ENCODE measurements around the gene SLC6A16. TPM values are rescaled to one million over a fixed set of nuclear protein-coding genes. Genes with fewer than 3 reads are reported as not detected.
A peak's percentile ranks its signal among the peaks of the same experiment; 100 is the strongest.
"Not testable (repeated sequence)": the region's sequence is repeated elsewhere in the genome, so short reads cannot be mapped to it uniquely, and the experiment has no call there.

The SLC6A16 gene
- total RNA-seq, 1 donor from 2014 or later = 19.3 TPM

DNA sequence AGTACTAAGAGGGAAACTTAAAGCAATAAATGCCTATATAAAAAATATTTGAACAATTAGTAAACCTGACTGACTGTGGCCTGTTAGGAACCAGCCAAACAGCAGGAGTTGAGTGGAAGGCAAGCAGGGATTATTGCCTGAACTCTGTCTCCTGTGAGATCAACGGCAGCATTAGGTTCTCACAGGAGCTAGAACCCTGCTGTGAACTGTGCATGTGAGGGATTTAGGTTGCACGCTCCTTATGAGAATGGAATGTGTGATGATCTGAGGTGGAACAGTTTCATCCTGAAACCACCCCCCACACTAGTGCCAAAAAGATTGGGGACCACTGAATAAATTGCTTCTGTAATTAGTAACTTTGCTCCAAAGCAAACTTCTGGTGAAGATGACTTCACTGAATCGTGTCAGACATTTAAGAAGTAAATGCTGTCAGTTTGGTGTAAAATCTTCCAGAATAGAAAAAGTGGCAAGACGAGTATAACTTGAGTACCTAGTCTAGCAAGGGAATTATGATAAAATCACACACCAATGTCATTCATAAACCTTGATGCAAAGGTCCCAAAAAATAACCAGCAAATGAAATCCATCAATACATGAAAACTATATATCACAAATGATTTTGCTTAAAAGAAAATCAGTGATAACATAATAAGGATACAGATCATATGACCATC lies 53.8 kb downstream of the SLC6A16 start:
- Mint-ChIP-seq H3K27ac (no peak overlapping the region), H3K27me3 (peaks cover 11% of the 10 kb centered on the region), H3K4me1 (peaks cover 5% of the 10 kb centered on the region), H3K4me3 (no peak overlapping the region), H3K9me3 (peaks cover 9% of the 10 kb centered on the region), H3K36me3 (ENCODE audit: low read depth) (no peaks in the 10 kb centered on the region)
- CTCF ChIA-PET = no interaction called here
- POLR2A ChIA-PET = no interaction called here
- intact Hi-C loops (cut with micrococcal nuclease) = no loop called here
- no peak for ATAC-seq (ENCODE audit: low read depth)
- no peak for DNase-seq
- TF ChIP-seq, protein P1, sequence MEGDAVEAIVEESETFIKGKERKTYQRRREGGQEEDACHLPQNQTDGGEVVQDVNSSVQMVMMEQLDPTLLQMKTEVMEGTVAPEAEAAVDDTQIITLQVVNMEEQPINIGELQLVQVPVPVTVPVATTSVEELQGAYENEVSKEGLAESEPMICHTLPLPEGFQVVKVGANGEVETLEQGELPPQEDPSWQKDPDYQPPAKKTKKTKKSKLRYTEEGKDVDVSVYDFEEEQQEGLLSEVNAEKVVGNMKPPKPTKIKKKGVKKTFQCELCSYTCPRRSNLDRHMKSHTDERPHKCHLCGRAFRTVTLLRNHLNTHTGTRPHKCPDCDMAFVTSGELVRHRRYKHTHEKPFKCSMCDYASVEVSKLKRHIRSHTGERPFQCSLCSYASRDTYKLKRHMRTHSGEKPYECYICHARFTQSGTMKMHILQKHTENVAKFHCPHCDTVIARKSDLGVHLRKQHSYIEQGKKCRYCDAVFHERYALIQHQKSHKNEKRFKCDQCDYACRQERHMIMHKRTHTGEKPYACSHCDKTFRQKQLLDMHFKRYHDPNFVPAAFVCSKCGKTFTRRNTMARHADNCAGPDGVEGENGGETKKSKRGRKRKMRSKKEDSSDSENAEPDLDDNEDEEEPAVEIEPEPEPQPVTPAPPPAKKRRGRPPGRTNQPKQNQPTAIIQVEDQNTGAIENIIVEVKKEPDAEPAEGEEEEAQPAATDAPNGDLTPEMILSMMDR (IDR thresholded peaks at IDR 0.05) = no peak

DNA sequence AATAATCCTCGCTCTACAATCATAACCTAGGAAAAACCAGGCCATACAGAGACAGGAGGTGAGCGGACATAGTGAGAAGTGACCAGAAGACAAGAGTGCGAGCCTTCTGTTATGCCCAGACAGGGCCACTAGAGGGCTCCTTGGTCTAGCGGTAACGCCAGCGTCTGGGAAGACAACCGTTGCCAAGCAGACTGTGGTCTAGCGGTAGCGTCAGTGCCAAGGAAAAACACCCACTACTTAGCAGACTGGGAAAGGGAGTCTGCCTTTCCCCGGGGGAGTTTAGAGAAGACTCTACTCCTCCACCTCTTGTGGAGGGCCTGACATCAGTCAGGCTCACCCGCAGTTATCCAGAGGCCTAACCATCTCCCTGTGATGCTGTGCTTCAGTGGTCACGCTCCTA lies 58.6 kb downstream of the SLC6A16 start:
- ChIA-PET POLR2A (interaction anchor here (0.6 to 1.6 kb wide), 6 partner anchors 67 to 178 kb away, joined by 3 to 5 read pairs (median 4); partner anchors contain the start of gene CD37), CTCF (interaction anchor here (1.0 to 2.0 kb wide), 6 partner anchors 62 to 280 kb away, joined by 3 to 7 read pairs (median 4); no protein-coding TSS in a partner anchor)
- not testable (repeated sequence) for H3K27ac Mint-ChIP-seq; H3K36me3 Mint-ChIP-seq (ENCODE audit: low read depth); H3K4me1 Mint-ChIP-seq; H3K4me3 Mint-ChIP-seq; H3K27me3 Mint-ChIP-seq; ATAC-seq (ENCODE audit: low read depth)
- intact Hi-C loops (cut with micrococcal nuclease) = loop anchor here (1.0 to 2.0 kb wide), 6 partner anchors 34 to 204 kb away; no protein-coding TSS in a partner anchor
- DNase-seq = peak; percentile 36
- TF ChIP-seq, protein P1 (IDR thresholded peaks at IDR 0.05) = peak; percentile 43
- peaks cover 13% of the 10 kb centered on the region for H3K9me3 Mint-ChIP-seq

DNA sequence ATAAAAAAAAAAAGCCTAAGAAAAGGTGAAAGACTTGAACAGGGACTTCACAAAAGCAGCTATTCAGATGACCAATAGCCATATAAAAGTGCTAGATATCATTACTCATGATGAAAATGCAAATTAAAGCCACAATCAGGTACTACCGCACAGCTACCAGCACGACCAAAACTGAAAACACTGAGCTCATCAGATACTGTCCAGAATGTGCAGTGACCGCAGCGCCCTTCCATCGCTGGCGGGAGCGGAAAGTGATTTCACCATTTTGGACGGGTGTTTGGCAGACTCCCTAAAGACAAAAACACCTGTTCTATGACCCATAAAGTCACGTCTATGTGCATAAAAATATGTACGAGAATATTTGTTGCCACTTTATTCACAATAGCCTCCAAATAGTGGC lies 60.7 kb downstream of the SLC6A16 start:
- TF ChIP-seq, protein P1 (IDR thresholded peaks at IDR 0.05) = no peak
- Mint-ChIP-seq H3K27me3 (peaks cover 13% of the 10 kb centered on the region), H3K4me1 (peaks cover 6% of the 10 kb centered on the region), H3K27ac (no peak overlapping the region), H3K36me3 (ENCODE audit: low read depth) (no peaks in the 10 kb centered on the region), H3K9me3 (peaks cover 16% of the 10 kb centered on the region), H3K4me3 (no peak overlapping the region)
- POLR2A ChIA-PET = interaction anchor here (0.6 to 1.2 kb wide), 3 partner anchors 61 to 183 kb away, joined by 3 read pairs; no protein-coding TSS in a partner anchor
- intact Hi-C loops (cut with micrococcal nuclease) = no loop called here
- CTCF ChIA-PET = interaction anchor here (0.9 to 3.1 kb wide), 2 partner anchors 37 to 63 kb away, joined by 3 to 10 read pairs; no protein-coding TSS in a partner anchor
- DNase-seq (no peak), ATAC-seq (ENCODE audit: low read depth) (no peak)

DNA sequence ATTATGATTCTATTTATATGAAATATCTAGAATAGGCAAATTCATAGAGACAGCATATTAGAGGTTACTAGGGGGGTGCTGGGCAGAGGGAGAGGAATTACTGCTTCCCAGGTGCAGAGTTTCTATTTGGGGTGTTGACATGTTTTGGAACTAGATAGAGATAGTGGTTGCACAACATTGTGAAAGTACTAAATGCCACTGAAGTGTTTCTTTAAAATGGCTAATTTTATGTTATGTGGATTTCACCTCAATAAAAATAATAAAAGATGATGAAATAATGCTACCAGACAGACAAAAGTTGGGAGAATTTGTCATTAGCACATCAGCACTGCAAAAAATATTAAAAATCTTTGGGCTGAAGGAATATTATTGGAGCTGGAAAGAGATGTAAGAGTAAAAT lies 63.4 kb downstream of the SLC6A16 start:
- Mint-ChIP-seq H3K27ac (no peak overlapping the region), H3K4me1 (peaks cover 3% of the 10 kb centered on the region), H3K36me3 (ENCODE audit: low read depth) (peaks cover 8% of the 10 kb centered on the region), H3K9me3 (peaks cover 21% of the 10 kb centered on the region), H3K27me3 (peaks cover 19% of the 10 kb centered on the region), H3K4me3 (no peak overlapping the region)
- intact Hi-C loops (cut with micrococcal nuclease) = no loop called here
- CTCF ChIA-PET = interaction anchor here (3.1 kb wide), 1 partner anchor 39 kb away, joined by 10 read pairs; no protein-coding TSS in a partner anchor
- DNase-seq (no peak), ATAC-seq (ENCODE audit: low read depth) (no peak)
- TF ChIP-seq, protein P1 (IDR thresholded peaks at IDR 0.05) = no peak
- POLR2A ChIA-PET = no interaction called here

DNA sequence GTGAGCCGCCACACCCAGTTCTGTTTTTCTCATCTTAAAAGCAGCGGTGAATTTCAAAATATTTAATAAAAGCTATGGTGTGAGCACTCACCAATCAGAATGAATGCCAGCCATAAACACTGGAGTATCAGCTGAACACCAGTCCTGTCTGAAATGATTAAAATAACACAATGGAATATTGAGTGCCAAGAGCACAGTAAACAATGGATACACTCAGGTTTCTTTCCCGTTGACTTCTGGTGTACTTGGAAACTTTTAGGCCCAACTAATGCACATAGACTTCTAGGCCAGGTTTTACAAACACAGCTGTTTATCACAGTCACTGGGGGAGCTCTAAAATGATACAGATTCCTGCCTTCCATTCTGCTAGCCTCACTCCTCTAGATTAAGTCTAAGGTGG lies 68.3 kb downstream of the SLC6A16 start:
- peaks cover 8% of the 10 kb centered on the region for H3K36me3 Mint-ChIP-seq (ENCODE audit: low read depth)

More for the DNA sequence above, 68.3 kb downstream of the SLC6A16 start:
- POLR2A ChIA-PET = no interaction called here
- CTCF ChIA-PET = no interaction called here
- TF ChIP-seq, protein P1 (IDR thresholded peaks at IDR 0.05) = no peak
- intact Hi-C loops (cut with micrococcal nuclease) = no loop called here
- H3K27me3 Mint-ChIP-seq = peaks cover 40% of the 10 kb centered on the region
- no peaks in the 10 kb centered on the region for H3K4me1 Mint-ChIP-seq
- DNase-seq (no peak), ATAC-seq (ENCODE audit: low read depth) (no peak)
- H3K9me3 Mint-ChIP-seq = peaks cover 17% of the 10 kb centered on the region
- H3K27ac Mint-ChIP-seq = no peak overlapping the region
- no peak overlapping the region for H3K4me3 Mint-ChIP-seq
